Muscle layer of duodenum (tissue), 2 donors: ENCODE data around the gene CHN2.

Experiments
- H3K27ac ChIP-seq: one replicate; pipeline ENCODE4 v1.7.0; 2013; ENCODE audit warnings: mild to moderate bottlenecking, low read length
- H3K27me3 ChIP-seq: one replicate; pipeline ENCODE4 v1.7.0; 2013; ENCODE audit warnings: low read depth, mild to moderate bottlenecking, control low read depth, low read length
- H3K36me3 ChIP-seq, 2 donors: one replicate each; pipeline ENCODE4 v1.7.0; 2013; ENCODE audit warnings: low read length in 2 of 2, control low read depth in 1 of 2, mild to moderate bottlenecking in 1 of 2; ENCODE audit not compliant: insufficient read depth in 2 of 2, control insufficient read depth in 1 of 2
- H3K4me1 ChIP-seq, 2 donors: one replicate each; pipeline ENCODE4 v1.7.0; 2013; ENCODE audit warnings: low read length in 2 of 2, mild to moderate bottlenecking in 2 of 2, control low read depth in 1 of 2, moderate library complexity in 1 of 2; ENCODE audit not compliant: insufficient read depth in 2 of 2, control insufficient read depth in 1 of 2
- H3K4me3 ChIP-seq, 2 donors: one replicate each; pipeline ENCODE4 v1.7.0; 2013; ENCODE audit warnings: low read length in 2 of 2, low read depth in 1 of 2, mild to moderate bottlenecking in 1 of 2
- H3K9me3 ChIP-seq, 2 donors: one replicate each; pipeline ENCODE4 v1.7.0; 2013; ENCODE audit warnings: low read length in 2 of 2, control low read depth in 1 of 2, mild to moderate bottlenecking in 1 of 2; ENCODE audit not compliant: control insufficient read depth in 1 of 2
- donor health status: healthy.

CHN2 gene

DNA sequence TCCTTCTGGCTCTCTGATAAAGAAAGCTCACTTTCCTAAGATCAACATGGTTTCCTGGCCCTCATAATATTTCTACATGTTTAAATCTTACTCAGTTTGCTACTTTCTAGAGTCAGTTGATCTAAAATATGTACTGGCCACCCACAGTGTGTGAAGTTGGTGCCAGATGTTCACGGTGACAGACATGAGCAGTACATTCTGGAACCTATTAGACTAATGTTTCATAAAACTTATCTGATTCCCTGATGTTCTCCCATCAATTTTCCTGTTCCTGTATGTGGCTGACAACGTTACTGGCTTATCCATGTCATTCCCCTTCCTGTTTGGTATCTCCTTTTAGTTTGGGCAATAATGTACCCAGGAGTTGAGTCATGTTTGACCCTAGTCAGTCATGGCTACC lies 34.5 kb upstream of the CHN2 start:
- H3K27ac ChIP-seq: no peak overlapping the region
- no peaks in the 10 kb centered on the region for H3K27me3 ChIP-seq
- H3K36me3 ChIP-seq: no peaks in the 10 kb centered on the region
- no peak overlapping the region for H3K4me3 ChIP-seq
- no peaks in the 10 kb centered on the region for H3K4me1 ChIP-seq
- H3K9me3 ChIP-seq: no peaks in the 10 kb centered on the region

DNA sequence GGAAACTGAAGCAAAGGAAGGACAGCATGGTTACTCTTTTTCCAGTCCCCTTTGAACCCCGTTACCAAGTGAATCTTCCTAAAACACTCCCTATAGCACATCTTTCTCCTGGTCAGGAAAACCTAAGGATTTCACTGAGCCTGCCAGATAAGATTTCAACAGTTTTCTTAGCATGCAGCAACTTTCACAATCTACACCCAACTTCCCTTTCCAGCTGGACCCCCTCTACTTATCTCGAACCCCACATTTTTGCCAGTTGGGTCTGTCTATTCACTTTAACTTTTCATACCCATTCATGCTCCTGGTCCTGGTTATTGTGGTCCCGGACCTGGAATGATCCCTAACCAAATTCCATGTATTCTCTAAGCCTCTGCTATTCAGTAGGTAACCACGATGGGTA lies 33.3 kb upstream of the CHN2 start:
- H3K27ac ChIP-seq: no peak overlapping the region
- no peaks in the 10 kb centered on the region for H3K4me1 ChIP-seq
- no peak overlapping the region for H3K4me3 ChIP-seq
- no peaks in the 10 kb centered on the region for H3K27me3 ChIP-seq
- no peaks in the 10 kb centered on the region for H3K9me3 ChIP-seq
- H3K36me3 ChIP-seq: no peaks in the 10 kb centered on the region

DNA sequence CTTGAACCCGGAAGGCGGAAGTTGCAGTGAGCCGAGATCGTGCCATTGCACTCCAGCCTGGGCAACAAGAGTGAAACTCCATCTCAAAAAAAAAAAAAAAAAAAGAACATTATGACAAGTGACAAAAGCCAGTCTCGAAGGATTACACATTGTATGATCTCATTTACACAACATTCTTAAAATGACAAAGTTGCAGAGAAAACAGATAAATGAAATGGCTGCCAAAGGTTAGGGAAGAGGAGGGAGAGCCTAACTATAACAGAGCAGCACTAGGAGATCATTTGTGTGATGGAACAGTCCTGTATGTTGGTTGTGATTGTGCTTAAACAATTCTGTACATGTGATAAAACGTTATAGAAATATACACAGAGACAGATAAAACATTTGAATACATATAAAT lies 32.0 kb upstream of the CHN2 start:
- Histone ChIP-seq H3K27me3 (no peaks in the 10 kb centered on the region), H3K36me3 (no peaks in the 10 kb centered on the region), H3K27ac (no peak overlapping the region), H3K9me3 (no peaks in the 10 kb centered on the region), H3K4me1 (no peaks in the 10 kb centered on the region), H3K4me3 (no peak overlapping the region)

DNA sequence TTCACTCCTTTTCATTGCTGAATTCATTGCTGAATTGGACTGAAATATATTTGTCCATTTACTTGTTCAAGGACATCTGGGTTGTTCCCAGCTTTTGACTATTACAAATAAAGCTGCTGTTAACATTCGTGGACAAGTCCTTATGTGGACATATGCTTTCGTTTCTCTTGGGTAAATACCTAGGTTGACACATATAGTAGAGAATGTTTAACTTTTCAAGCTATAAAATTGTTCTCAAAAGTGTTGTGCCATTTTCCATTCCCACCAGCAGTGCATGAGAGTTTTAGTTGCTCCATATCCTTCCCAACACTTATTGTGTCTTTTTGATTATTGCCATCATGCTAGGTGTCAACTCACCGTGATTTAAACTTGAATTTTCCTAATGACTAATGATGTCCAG lies 30.7 kb upstream of the CHN2 start:
- H3K4me1 ChIP-seq: no peaks in the 10 kb centered on the region
- no peaks in the 10 kb centered on the region for H3K27me3 ChIP-seq
- H3K36me3 ChIP-seq: no peaks in the 10 kb centered on the region
- H3K9me3 ChIP-seq: no peaks in the 10 kb centered on the region
- H3K4me3 ChIP-seq: no peak overlapping the region
- H3K27ac ChIP-seq: no peak overlapping the region

DNA sequence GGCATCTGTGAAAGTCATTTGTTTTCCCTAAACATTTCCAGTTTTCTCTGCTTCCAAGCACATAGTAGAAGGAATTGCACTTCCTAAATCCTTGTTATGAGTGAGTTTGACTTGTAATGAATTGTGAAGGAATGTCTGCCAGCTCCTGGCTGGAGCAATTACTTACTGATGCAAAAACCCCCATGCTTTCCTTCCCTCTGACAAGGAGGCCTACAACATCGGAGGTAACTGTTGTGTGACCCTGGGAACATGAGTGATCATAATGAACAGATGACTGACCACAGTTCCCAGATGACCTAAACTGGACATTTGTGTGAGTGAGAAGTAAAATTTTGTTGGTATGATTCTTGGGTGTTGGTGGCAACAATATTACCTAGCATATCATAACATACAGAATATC lies 26.9 kb upstream of the CHN2 start:
- Histone ChIP-seq H3K4me3 (no peak overlapping the region), H3K4me1 (no peaks in the 10 kb centered on the region), H3K36me3 (no peaks in the 10 kb centered on the region), H3K27ac (no peak overlapping the region), H3K9me3 (no peaks in the 10 kb centered on the region), H3K27me3 (no peaks in the 10 kb centered on the region)

DNA sequence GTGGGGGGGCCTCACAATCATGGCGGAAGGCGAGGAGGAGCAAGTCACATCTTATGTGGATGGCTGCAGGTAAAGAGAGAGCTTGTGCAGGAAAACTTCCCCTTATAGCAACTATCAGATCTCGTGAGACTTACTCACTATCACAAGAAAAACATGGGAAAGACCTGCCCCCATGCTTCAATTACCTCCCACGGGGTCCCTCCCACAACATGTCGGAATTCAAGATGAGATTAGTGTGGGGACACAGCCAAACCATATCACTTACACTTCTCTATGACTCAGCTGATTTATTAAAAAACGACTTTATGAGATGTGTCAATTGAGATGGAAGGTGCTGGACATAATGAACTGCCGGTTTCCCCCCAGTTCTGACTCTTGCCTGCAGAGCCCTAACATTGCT lies 23.8 kb upstream of the CHN2 start:
- no peak overlapping the region for H3K4me3 ChIP-seq
- H3K9me3 ChIP-seq: no peaks in the 10 kb centered on the region
- H3K36me3 ChIP-seq: no peaks in the 10 kb centered on the region
- no peaks in the 10 kb centered on the region for H3K4me1 ChIP-seq
- no peaks in the 10 kb centered on the region for H3K27me3 ChIP-seq
- no peak overlapping the region for H3K27ac ChIP-seq

DNA sequence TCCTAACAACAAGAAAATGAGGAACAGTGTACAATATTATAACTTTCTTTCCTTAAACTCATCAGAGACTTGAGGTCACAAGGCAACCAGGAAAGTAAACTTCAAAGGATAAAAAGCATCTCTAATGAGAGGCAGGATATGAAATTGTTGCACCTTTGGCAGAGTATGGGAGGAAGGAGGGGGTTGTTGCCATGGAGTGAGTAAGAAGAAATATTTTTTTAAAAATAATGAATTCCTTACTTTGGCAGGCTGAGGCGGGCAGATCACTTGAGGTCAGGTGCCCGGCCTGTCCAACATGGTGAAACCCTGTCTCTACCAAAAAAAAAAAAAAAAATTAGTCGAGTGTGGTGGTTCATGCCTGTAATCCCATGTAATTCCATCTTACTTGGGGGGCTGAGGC lies 21.1 kb upstream of the CHN2 start:
- Histone ChIP-seq H3K36me3 (no peaks in the 10 kb centered on the region), H3K9me3 (no peaks in the 10 kb centered on the region), H3K4me3 (no peak overlapping the region), H3K27ac (no peak overlapping the region), H3K27me3 (no peaks in the 10 kb centered on the region), H3K4me1 (no peaks in the 10 kb centered on the region)

DNA sequence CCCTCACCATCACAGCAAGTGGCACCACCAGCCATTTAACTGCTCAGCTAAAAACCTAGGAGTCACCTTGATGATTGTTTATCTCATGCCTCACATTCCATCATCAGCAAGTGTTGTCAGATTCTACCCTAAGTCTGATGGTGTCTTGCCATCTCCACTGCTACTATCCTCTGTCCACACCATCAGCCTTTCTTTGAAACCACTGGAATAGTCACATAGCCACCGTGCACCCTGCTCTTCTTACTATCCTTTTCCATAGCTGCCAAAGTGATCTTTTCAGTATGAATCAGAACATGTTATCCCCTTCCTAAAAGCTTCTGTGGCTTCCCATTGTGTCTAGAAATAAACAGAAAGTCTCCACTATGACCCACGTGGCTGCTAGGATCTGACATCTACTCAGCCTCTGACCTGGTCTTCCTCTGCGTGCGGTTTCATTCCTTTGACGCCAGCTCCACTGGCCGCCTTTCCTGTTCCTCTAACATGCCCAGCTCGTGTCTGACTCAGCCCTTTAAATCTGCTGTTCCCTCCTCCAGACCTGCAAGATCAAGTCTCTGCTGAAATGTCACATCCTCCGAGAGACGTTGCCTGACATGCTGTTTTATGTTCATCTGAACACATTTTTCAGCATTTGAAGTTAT lies 16.5 kb upstream of the CHN2 start:
- H3K27ac ChIP-seq: peak overlapping the region; percentile 14

DNA sequence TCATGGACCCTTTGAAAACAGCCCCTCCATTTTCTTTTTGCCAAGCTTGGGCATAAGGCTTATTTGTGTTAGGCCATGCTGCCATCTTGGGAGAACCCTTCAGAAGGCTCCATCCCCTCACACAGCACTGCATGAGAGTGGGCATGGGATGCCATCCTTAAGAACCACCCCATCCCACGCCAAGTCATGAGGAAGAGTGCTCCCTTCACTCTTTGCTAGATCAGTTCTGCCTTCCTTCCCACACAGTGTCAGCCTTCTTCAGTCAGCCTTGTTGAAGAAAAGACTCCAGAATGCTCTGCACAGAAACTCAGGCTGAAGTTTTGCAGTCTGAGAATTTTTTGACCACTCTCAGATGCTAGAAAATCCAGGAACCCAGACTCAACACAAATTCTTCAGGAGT lies 15.5 kb upstream of the CHN2 start:
- no peaks in the 10 kb centered on the region for H3K27me3 ChIP-seq
- H3K9me3 ChIP-seq: no peaks in the 10 kb centered on the region
- no peak overlapping the region for H3K4me3 ChIP-seq
- H3K27ac ChIP-seq: no peak overlapping the region
- H3K36me3 ChIP-seq: no peaks in the 10 kb centered on the region
- H3K4me1 ChIP-seq: no peaks in the 10 kb centered on the region

More for the DNA sequence above, 16.5 kb upstream of the CHN2 start:
- Histone ChIP-seq H3K4me1 (no peaks in the 10 kb centered on the region), H3K36me3 (no peaks in the 10 kb centered on the region), H3K27me3 (no peaks in the 10 kb centered on the region), H3K4me3 (no peak overlapping the region), H3K9me3 (no peaks in the 10 kb centered on the region)

DNA sequence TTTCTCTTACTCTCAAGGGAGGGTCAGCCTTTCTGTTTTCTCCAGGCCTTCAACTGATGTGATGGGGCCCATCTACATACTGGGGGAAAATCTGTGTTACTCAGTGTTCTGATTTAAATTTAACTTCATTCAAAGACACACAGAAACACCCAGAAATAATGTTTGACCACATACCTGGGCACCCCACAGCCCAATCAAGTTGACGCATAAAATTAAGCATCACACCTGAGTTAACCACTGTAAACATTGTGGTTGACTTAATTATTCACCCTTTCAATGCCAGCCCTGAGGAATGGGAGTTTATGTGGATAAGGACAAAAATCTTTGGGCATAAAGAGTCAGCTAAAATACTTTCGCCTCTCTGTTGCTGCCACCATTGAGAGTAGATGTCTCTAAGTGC lies 10.0 kb upstream of the CHN2 start:
- Histone ChIP-seq H3K27me3 (no peaks in the 10 kb centered on the region), H3K9me3 (no peaks in the 10 kb centered on the region), H3K4me1 (no peaks in the 10 kb centered on the region), H3K27ac (no peak overlapping the region), H3K36me3 (no peaks in the 10 kb centered on the region), H3K4me3 (no peak overlapping the region)

DNA sequence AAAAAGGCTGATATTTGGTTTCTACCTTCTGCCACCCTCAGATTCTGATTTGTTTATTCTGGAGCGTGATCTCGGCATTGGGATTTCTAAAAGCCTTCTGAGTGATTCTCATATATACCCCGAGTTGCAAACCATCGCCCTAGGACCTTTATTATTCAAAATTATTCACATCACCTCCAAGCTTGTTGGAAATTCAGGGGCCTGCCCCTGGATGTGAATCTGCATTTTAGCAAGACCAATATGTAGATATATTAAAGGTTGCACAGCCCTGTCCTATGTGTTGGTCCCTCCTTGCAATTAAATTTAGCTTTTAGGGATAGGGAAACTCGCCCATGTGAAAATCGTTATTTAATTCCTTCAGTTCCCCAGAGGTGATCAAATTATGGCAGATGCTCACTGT lies 9.0 kb upstream of the CHN2 start:
- Histone ChIP-seq H3K9me3 (no peaks in the 10 kb centered on the region), H3K4me1 (no peaks in the 10 kb centered on the region), H3K4me3 (no peak overlapping the region), H3K27me3 (no peaks in the 10 kb centered on the region), H3K27ac (no peak overlapping the region), H3K36me3 (no peaks in the 10 kb centered on the region)

DNA sequence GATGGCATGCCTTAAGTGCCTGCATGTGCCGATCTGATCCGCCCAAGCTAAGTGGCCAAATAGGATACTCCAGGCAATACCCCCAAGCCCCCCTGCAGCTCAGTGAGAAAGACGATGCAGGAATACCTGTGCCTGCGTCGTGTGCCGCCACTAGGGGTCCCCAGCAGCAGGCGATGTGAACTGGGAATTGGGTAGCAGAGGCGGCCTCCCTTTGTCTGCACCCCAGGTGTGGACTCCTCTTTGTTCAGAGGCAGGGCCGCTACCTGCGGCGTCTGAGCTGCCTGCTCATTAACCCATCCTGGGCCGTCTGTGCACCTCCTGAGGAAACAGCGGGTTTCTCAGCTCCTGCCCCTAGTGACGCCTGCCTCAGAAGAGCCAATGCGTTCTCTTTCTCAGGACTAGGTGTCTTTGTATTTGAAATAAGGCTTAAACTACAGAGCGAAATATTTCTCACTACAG lies 4.8 kb upstream of the CHN2 start:
- H3K4me1 ChIP-seq: peaks cover 0 to 7% of the 10 kb centered on the region in 2 donors
- H3K27ac ChIP-seq: no peak overlapping the region
- no peaks in the 10 kb centered on the region for H3K27me3 ChIP-seq
- no peaks in the 10 kb centered on the region for H3K36me3 ChIP-seq
- H3K9me3 ChIP-seq: no peaks in the 10 kb centered on the region
- H3K4me3 ChIP-seq: no peak overlapping the region
